ENCODE measurements around the gene GTF2E1.
"Not testable (repeated sequence)": the region's sequence is repeated elsewhere in the genome, so short reads cannot be mapped to it uniquely, and the experiment has no call there.

The GTF2E1 gene

GRCh38 chr3:120752865-120753264, 10.3 kb downstream of the GTF2E1 start:
- TF ChIP-seq CTCF (IDR thresholded peaks at IDR 0.05; ENCODE audit: control extremely low read depth, extremely low read depth, low read depth, missing control alignments) = no peak
- no peak for DNase-seq (ENCODE audit: extremely low spot score)
- POLR2A ChIA-PET = no interaction called here
- CTCF ChIA-PET = interaction anchor here (1.1 to 2.0 kb wide), 3 partner anchors 9 to 20 kb away, joined by 3 to 13 read pairs (median 7); no protein-coding TSS in a partner anchor

- POLR2A ChIA-PET = no interaction called here
- TF ChIP-seq CTCF (IDR thresholded peaks at IDR 0.05; ENCODE audit: control extremely low read depth, extremely low read depth, low read depth, missing control alignments) = no peak
- CTCF ChIA-PET = interaction anchor here (1.0 to 2.0 kb wide), 6 partner anchors 9 to 337 kb away, joined by 3 to 13 read pairs (median 5); no protein-coding TSS in a partner anchor
- DNase-seq (ENCODE audit: extremely low spot score) = no peak
Measured at GRCh38 chr3:120753810-120754209, 11.3 kb downstream of the GTF2E1 start.

GRCh38 chr3:120756061-120756460, 13.5 kb downstream of the GTF2E1 start:
- POLR2A ChIA-PET = no interaction called here
- CTCF ChIA-PET = no interaction called here
- DNase-seq (ENCODE audit: extremely low spot score) = no peak
- no peak for TF ChIP-seq CTCF (IDR thresholded peaks at IDR 0.05; ENCODE audit: control extremely low read depth, extremely low read depth, low read depth, missing control alignments)

- POLR2A ChIA-PET; CTCF ChIA-PET; DNase-seq (ENCODE audit: extremely low spot score): not testable (repeated sequence)
Measured at GRCh38 chr3:120758551-120758950, 16.0 kb downstream of the GTF2E1 start.

GRCh38 chr3:120762615-120763014, 20.1 kb downstream of the GTF2E1 start:
- CTCF ChIA-PET = interaction anchor here (0.7 to 3.3 kb wide), 6 partner anchors 9 to 32 kb away, joined by 3 to 15 read pairs (median 6); no protein-coding TSS in a partner anchor
- DNase-seq (ENCODE audit: extremely low spot score) = no peak
- POLR2A ChIA-PET = no interaction called here
- TF ChIP-seq CTCF (IDR thresholded peaks at IDR 0.05; ENCODE audit: control extremely low read depth, extremely low read depth, low read depth, missing control alignments) = no peak

- POLR2A ChIA-PET = no interaction called here
- CTCF ChIA-PET = interaction anchor here (1.2 to 3.3 kb wide), 6 partner anchors 9 to 205 kb away, joined by 6 to 15 read pairs (median 7); no protein-coding TSS in a partner anchor
- DNase-seq (ENCODE audit: extremely low spot score) = peak; percentile 22
- no peak for TF ChIP-seq CTCF (IDR thresholded peaks at IDR 0.05; ENCODE audit: control extremely low read depth, extremely low read depth, low read depth, missing control alignments)
Measured at GRCh38 chr3:120763601-120764000, 21.1 kb downstream of the GTF2E1 start.

- ChIA-PET POLR2A (no interaction called here), CTCF (interaction anchor here (1.0 to 3.3 kb wide), 6 partner anchors 9 to 205 kb away, joined by 4 to 15 read pairs (median 7); no protein-coding TSS in a partner anchor)
- DNase-seq (ENCODE audit: extremely low spot score) = no peak
- TF ChIP-seq CTCF (IDR thresholded peaks at IDR 0.05; ENCODE audit: control extremely low read depth, extremely low read depth, low read depth, missing control alignments) = no peak
Measured at GRCh38 chr3:120764206-120764605, 21.7 kb downstream of the GTF2E1 start.

All from GM10248 (cell line).